WERI-Rb-1 (cell line): ENCODE measurements around the gene DNAH8.
"Not testable (repeated sequence)": the region's sequence is repeated elsewhere in the genome, so short reads cannot be mapped to it uniquely, and the experiment has no call there.

Experiments used
- DNase-seq: peaks from one replicate; pipeline ENCODE4 v3.0.0-alpha.2; 2020
- H3K27ac ChIP-seq: fragments of 250-450 bp; sonication (Bioruptor Pico); 2 replicates; pipeline ENCODE4 v1.5.1; 2020; ENCODE audit warnings: mild to moderate bottlenecking, moderate library complexity
- H3K27me3 ChIP-seq: fragments of 250-450 bp; sonication (Bioruptor Pico); 2 replicates; pipeline ENCODE4 v1.5.1; 2021; ENCODE audit warnings: mild to moderate bottlenecking, low read depth, moderate library complexity; ENCODE audit not compliant: insufficient read depth, severe bottlenecking
- H3K36me3 ChIP-seq: fragments of 250-450 bp; sonication (Bioruptor Pico); 2 replicates; pipeline ENCODE4 v1.5.1; 2020; ENCODE audit warnings: mild to moderate bottlenecking, moderate library complexity
- H3K4me3 ChIP-seq: 2 replicates; pipeline ENCODE4 v1.5.1; 2011; ENCODE audit warnings: low read depth, mild to moderate bottlenecking, control low read depth, low read length
- H3K9me3 ChIP-seq: fragments of 250-450 bp; sonication (Bioruptor Pico); 2 replicates; pipeline ENCODE4 v1.5.1; 2021; ENCODE audit warnings: mild to moderate bottlenecking, moderate library complexity; ENCODE audit not compliant: severe bottlenecking
- TF ChIP-seq, protein P1 (sequence below): IDR thresholded peaks from 2 replicates; pipeline ENCODE4 v1.5.1; 2011; ENCODE audit warnings: low read depth, mild to moderate bottlenecking, control low read depth, inconsistent platforms, low read length

DNAH8 gene

DNA sequence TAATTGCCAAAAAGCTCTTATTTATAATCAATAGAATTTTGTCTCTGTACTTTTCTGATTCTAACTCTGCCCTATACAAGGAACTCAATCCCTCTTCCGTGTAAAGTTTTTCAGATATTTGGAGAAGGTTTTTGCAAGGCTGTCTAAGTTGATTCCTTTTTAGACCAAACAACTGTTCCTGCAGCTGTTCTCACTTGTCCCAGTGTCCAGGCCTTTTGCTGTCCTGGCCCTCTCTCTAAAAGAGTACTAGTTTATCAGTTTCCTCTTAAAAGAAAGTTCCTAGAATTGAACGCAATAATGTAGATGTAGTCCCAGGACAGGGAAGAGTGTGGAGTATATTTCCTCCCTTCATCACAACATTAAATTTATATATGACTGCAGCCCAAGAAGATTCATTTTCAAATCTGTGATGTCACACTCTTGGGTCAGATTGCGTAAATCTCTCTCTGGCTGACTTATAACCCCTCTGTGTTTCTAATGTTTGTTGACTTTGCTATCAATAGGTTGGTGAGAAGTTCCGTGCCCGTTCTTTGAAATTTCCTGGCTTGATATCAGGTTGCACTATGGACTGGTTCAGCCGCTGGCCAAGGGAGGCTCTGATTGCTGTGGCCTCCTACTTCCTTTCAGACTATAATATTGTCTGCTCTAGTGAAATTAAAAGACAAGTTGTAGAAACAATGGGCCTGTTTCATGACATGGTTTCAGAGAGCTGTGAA, 194.1 kb downstream of the DNAH8 start:
- TF ChIP-seq, protein P1, sequence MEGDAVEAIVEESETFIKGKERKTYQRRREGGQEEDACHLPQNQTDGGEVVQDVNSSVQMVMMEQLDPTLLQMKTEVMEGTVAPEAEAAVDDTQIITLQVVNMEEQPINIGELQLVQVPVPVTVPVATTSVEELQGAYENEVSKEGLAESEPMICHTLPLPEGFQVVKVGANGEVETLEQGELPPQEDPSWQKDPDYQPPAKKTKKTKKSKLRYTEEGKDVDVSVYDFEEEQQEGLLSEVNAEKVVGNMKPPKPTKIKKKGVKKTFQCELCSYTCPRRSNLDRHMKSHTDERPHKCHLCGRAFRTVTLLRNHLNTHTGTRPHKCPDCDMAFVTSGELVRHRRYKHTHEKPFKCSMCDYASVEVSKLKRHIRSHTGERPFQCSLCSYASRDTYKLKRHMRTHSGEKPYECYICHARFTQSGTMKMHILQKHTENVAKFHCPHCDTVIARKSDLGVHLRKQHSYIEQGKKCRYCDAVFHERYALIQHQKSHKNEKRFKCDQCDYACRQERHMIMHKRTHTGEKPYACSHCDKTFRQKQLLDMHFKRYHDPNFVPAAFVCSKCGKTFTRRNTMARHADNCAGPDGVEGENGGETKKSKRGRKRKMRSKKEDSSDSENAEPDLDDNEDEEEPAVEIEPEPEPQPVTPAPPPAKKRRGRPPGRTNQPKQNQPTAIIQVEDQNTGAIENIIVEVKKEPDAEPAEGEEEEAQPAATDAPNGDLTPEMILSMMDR = no peak
- no peak overlapping the region for H3K4me3 ChIP-seq
- no peak for DNase-seq
- H3K27me3 ChIP-seq = no peaks in the 10 kb centered on the region
- H3K9me3 ChIP-seq = no peaks in the 10 kb centered on the region
- H3K27ac ChIP-seq = no peak overlapping the region
- no peaks in the 10 kb centered on the region for H3K36me3 ChIP-seq

DNA sequence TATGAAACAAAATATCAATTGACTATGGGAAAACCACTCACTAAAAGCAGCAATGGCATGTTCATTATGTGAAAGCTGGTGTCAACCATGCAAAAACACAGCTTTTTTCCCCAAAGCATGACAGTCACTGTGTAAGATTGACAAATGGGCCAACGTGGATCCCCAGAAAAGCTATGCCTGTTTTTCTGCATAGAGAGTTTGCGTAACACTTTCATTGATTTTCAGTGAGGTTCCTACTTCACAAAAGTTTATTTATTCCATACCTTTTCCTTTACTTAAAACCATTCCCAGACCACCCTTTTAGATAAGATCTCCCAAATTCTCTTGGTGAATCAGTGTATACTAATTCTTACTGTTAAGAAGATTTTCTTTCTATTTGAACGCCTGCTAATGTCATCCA, 195.1 kb downstream of the DNAH8 start:
- no peak overlapping the region for H3K4me3 ChIP-seq
- no peaks in the 10 kb centered on the region for H3K36me3 ChIP-seq
- no peak overlapping the region for H3K27ac ChIP-seq
- H3K9me3 ChIP-seq = no peaks in the 10 kb centered on the region
- no peaks in the 10 kb centered on the region for H3K27me3 ChIP-seq
- DNase-seq = no peak
- TF ChIP-seq, protein P1 = no peak

DNA sequence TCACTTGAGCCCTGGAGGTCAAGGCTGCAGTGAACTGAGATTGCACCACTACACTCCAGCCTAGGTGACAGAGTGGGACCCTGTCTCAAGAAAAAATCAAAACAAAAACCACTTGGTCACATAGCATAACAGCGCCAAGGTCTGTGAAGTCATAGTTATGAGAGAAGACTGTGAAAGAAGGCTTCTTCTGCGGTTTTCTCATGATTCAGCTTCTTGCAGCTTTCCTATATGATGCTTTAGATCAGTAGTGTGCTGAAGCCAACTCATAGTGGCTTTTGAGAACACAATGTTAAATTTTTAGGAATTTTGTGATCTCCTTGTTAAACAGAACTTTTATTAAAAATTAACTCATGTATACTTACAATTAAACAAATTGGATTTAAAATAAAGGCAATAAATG, 197.3 kb downstream of the DNAH8 start:
- no peaks in the 10 kb centered on the region for H3K27me3 ChIP-seq
- H3K4me3 ChIP-seq = no peak overlapping the region
- TF ChIP-seq, protein P1 = no peak
- H3K27ac ChIP-seq = no peak overlapping the region
- no peaks in the 10 kb centered on the region for H3K9me3 ChIP-seq
- no peak for DNase-seq
- H3K36me3 ChIP-seq = no peaks in the 10 kb centered on the region

DNA sequence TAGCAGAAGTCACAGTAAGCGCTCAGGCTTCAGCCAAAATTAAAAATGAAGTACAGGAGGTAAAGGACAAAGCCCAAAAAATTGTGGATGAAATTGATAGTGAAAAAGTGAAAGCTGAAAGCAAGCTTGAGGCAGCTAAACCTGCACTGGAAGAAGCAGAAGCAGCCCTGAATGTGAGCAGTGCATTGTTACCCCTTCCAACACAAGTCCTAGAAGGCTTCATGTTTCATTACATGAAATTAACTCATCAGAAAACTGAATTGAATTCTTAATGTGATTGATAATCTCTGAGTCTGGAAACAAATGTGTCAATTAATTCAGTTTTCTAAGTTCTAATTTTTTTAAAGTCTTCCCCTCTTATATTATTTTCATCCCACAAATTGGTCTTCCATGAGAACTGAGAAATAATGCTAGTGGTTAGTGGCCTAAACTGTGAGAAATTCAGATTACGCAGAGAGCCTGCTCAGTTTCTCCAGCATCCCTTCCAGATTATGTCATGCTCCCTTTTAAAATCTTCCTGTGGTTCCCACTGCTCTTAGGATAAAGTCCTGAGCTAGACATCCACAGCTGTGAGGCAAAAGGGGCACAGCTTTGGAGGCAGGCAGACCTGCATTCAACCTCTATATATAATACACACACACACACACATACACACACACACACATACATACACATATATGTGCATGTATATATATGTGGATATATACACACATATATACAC, 200.3 kb downstream of the DNAH8 start:
- H3K9me3 ChIP-seq = no peaks in the 10 kb centered on the region

DNA sequence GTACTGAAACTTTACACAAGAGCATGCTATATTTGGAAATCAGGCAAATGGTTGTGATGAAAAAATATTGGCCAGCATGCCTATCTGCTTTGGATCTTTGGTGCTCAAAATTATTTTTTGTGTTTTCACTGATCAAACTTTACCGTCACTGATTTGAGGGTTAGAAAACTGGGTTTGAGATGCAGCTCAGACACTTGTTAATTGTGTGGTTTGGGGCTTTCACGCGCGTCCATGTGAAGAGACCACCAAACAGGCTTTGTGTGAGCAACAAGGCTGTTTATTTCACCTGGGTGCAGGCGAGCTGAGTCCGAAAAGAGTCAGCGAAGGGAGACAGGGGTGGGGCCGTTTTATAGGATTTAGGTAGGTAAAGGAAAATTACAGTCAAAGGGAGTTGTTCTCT, 206.4 kb downstream of the DNAH8 start:
- not testable (repeated sequence) for H3K36me3 ChIP-seq, H3K4me3 ChIP-seq, H3K27me3 ChIP-seq, H3K9me3 ChIP-seq, H3K27ac ChIP-seq, DNase-seq

More for the DNA sequence above, 200.3 kb downstream of the DNAH8 start:
- no peak overlapping the region for H3K27ac ChIP-seq
- no peak overlapping the region for H3K4me3 ChIP-seq
- no peaks in the 10 kb centered on the region for H3K36me3 ChIP-seq
- H3K27me3 ChIP-seq = no peaks in the 10 kb centered on the region
- DNase-seq = no peak
- TF ChIP-seq, protein P1 = no peak

DNA sequence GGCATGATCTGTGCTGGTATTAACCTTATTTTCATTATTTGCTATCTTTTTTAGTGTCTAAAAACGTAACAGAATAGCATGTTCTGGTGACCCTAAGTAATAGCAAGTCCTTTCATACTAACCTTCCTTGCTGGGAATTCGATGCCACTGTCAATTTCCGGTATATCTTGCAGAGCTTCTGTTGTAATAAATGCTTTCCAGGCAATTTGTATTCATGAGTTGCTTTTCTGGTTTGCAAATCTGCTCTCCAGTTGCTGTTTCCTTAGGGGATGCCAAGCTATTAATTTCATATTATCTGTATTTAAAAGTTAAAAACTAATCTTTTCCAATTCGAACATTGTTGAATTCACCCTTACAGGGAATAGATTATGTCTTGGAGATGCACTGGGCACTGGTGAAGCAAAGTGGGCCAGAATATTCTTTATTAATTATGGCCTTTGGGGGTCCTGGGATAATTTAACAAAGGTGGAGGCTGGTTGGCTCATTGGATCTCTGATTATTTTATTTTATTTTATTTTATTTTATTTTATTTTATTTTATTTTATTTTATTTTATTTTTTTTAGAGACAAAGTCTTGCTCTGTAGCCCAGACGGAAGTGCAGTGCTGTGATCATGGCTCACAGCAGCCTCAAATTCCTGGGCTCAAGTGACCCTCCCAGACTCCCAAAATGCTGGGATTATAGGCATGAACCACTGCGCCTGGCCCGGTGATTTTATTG, 209.8 kb downstream of the DNAH8 start:
- TF ChIP-seq, protein P1 = no peak
- Histone ChIP-seq H3K9me3 (no peaks in the 10 kb centered on the region), H3K36me3 (no peaks in the 10 kb centered on the region), H3K27me3 (no peaks in the 10 kb centered on the region), H3K27ac (no peak overlapping the region), H3K4me3 (no peak overlapping the region)
- no peak for DNase-seq
